Measurements from ENCODE around the gene KCNIP4.

The KCNIP4 gene

GRCh38 chr4:21061902-21062301, 886.7 kb downstream of the KCNIP4 start:
- DNase-seq (ENCODE audit: low spot score), result no peak

DNA sequence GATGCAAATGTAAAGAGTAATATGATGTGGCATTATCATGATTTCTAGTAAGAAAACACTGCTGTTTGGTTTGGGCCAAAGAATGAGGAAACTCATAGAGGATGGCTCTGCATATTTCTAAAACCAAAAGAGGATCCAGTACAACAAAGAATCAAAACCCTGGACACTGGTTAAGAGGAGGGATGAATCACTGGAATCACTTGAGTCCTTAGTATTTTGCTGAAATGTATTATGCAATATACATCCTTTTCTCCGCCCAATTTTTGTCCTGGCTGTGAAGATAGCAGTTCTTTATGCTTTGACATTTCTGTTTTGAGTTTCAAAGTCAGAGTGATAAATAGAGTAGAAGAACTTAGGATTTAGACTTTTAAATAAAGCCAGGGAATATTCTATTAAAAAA, 902.4 kb downstream of the KCNIP4 start:
- DNase-seq (ENCODE audit: low spot score), result peak; percentile 10

DNA sequence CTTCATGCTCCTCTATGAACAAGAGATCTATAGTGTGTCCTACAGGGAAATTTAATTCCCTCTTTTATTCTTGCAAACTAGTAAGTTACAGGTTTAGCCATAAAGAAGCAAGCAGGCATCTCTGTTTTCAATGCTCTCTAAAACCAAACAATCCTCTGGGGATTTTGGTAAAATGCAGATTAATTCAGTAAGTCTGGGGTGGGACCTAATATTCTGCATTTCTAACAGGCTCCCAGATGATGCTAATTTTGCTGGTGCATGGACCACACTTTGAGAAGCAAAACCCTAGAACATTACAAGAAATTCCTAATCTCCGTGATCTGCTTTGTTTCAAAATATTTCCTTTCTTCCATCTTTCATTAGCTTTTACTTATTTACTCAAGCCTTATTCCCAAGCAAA, 903.5 kb downstream of the KCNIP4 start:
- no peak for DNase-seq (ENCODE audit: low spot score)

DNA sequence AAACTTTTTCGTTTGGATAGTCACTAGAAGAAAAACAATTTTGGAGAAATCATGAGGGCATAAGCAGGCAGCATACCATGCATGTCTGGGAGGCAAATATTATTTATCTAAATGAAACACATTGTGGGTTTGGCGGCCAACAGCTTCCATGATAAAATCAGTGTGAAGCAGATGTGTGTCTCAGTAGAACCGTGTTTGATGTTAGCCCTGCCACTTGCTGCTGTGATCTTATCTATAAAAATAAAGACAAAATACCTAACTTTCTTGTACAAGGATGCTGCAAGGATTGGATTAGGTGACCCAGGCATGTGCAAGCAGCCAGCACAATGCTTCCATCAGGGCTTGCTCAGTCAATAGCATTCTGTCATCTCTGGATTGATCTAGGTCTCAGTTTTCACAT, 906.9 kb downstream of the KCNIP4 start:
- DNase-seq (ENCODE audit: low spot score), result no peak

GRCh38 chr4:21034728-21035127, 913.8 kb downstream of the KCNIP4 start:
- DNase-seq (ENCODE audit: low spot score), result no peak

GRCh38 chr4:21032089-21032645, 916.4 kb downstream of the KCNIP4 start:
- no peak for DNase-seq (ENCODE audit: low spot score)

- no peak for DNase-seq (ENCODE audit: low spot score)
These were observed 929.8 kb downstream of the KCNIP4 start for GRCh38 chr4:21018817-21019216.

- DNase-seq (ENCODE audit: low spot score), result no peak
These were observed 935.1 kb downstream of the KCNIP4 start for GRCh38 chr4:21013501-21013900.

DNA sequence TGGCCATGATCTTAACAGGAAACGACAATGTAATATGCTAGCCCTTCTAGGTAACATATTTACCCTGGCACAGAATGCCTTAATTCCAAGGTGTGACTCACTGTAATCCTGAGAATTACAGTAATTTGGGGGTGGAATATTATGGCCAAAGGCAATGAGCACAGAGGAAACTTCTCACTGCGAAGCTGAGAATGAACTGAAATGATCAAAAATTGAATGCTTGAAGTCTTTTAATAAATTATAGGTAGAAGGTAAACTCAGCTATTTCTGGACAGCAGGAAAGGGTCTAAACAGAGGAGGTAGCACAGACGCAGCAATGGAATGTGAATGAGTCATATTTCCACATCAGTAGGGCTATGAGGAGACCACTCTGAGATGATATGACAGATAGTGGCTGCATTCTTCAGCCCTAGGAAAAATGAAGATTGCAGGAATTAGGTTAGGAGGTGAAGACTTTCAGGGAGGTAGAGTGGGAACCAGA, 935.7 kb downstream of the KCNIP4 start:
- peak; percentile 89 for DNase-seq (ENCODE audit: low spot score)

DNA sequence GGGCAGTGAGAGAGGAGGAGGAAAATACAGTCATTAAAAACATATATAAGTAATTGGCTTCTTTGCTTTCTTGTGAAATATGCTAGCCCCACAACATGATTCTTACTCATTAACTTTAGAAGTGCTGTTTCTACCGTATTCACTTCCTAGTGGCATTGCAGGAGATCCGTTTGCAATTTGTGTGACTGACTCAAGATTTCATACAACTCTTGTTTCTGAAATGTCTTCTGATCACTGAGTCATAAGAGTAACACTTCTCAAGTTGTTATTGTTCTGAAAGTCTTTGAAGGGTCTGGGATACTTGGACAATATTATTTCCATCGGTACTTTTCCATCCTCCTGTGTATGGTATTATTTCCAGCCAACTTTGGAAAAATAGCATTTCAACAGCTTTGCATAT, 937.5 kb downstream of the KCNIP4 start:
- peak; percentile 78 for DNase-seq (ENCODE audit: low spot score)

DNA sequence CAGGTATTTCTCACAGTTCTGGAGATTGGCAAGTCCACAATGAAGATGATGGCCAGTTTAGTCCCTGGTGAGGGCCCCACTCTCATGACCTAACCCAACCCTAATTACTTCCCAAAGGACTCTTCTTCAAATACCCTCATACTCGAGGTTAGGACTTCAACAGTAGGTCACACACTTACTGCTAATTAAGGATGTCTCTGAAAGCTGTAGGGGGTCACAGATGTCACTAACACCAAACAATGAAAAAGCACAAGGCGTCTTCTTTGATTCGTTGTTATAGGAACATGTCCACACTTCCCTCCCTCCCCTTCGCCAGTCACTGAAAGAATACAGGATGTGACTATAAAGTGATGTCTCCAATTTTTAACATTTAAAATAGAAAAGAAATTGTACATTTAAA, 938.6 kb downstream of the KCNIP4 start:
- no peak for DNase-seq (ENCODE audit: low spot score)

- DNase-seq (ENCODE audit: low spot score), result no peak
These were observed 942.9 kb downstream of the KCNIP4 start for GRCh38 chr4:21005647-21006046.

DNA sequence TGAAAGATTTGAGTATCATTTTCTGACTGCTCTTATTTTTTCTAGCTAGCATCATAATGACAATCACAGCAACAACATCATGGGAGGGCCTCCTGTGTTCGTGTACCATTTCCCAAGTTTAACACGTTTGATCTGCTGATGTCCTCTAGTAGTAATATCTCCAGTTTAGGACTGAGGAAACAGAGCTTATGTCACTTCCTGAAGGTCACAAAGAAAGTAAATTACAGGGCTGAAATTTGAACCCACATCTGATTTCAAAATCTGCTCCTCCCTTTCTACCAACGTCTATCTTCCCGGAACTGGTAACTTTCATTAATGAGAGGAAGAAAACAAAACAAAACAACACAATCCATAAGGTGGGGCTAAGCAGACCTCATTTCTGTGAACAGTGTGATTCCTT, 945.6 kb downstream of the KCNIP4 start:
- no peak for DNase-seq (ENCODE audit: low spot score)

DNA sequence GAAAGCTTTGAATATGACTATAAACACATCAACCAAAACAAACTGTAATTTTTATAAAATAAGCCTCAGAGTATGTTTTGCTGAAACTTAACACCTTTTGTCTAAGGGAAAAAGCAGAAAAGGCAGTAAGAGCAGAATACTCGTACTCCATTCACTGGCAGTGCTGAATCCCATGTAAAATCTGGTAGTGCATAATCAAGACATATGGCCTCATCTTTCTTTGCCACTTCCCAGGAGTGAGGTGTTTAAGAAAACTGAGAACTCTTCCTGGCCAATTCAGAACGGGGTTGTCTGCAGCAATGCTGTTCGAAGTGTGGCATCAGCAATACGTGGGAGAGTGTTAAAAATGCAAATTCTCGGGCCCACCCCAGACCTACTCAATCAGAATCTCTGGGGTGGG, 946.3 kb downstream of the KCNIP4 start:
- DNase-seq (ENCODE audit: low spot score), result no peak

GRCh38 chr4:21001490-21001889, 947.1 kb downstream of the KCNIP4 start:
- no peak for DNase-seq (ENCODE audit: low spot score)

DNA sequence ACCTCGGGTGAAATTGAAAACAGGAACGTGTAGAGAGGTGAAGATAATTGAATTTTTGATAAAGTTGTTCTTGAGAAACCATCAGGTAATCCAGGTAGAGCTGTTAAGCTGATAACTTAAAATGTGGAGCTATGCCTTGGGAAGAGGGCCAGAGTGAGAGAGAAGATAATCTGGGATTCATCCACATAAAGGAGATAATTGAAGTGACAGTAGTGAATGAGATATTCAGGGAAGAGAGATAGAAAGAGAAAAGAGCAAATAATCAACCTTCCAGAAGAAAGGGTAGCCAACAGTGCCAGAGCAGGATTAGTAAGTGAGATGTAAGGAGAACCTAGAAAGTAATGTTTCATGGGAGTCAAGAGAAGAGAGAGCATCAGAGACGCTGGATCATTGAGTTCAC, 950.7 kb downstream of the KCNIP4 start:
- no peak for DNase-seq (ENCODE audit: low spot score)

GRCh38 chr4:20995610-20996009, 953.0 kb downstream of the KCNIP4 start:
- DNase-seq (ENCODE audit: low spot score), result peak; percentile 55

DNA sequence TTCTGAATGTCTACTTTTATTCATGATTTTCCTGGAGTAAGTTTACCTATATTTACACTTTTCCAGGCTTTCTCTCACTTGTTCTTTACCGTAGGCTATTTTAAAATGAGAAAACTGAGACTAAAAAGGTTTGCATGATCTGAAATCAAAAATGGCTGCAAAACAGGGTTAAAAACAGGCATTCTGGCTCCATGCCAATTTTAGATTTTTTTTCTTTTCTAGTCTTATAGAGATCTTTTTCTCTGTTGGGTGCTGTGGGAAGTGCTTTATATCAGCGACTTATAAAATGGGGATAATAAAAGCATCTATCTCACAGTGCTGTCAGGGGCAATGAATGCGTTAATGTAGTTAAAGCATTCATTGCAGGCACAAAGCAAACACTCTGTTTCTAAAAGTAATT, 953.6 kb downstream of the KCNIP4 start:
- no peak for DNase-seq (ENCODE audit: low spot score)

GRCh38 chr4:20992002-20992401, 956.6 kb downstream of the KCNIP4 start:
- DNase-seq (ENCODE audit: low spot score), result peak; percentile 83

DNA sequence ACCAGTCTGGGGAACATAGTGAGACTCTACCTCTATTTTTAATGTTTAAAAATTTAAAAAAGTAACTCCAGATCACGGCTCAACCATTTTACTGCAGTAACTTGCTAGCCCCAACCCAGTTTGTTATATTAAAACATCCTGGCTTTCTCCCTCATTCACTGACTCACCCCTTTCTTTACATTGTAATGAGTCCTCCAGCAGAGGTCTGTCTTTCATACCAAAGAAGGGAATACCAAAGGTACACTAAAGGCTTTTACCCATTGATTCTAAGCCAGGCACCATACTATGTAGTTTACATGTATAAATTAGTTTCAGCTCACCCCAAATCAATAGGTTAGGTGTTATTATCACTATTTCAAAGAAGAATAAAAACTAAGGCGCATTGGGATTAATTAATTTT, 961.4 kb downstream of the KCNIP4 start:
- DNase-seq (ENCODE audit: low spot score), result no peak

GRCh38 chr4:20984576-20984836, 964.1 kb downstream of the KCNIP4 start:
- DNase-seq (ENCODE audit: low spot score), result no peak

DNA sequence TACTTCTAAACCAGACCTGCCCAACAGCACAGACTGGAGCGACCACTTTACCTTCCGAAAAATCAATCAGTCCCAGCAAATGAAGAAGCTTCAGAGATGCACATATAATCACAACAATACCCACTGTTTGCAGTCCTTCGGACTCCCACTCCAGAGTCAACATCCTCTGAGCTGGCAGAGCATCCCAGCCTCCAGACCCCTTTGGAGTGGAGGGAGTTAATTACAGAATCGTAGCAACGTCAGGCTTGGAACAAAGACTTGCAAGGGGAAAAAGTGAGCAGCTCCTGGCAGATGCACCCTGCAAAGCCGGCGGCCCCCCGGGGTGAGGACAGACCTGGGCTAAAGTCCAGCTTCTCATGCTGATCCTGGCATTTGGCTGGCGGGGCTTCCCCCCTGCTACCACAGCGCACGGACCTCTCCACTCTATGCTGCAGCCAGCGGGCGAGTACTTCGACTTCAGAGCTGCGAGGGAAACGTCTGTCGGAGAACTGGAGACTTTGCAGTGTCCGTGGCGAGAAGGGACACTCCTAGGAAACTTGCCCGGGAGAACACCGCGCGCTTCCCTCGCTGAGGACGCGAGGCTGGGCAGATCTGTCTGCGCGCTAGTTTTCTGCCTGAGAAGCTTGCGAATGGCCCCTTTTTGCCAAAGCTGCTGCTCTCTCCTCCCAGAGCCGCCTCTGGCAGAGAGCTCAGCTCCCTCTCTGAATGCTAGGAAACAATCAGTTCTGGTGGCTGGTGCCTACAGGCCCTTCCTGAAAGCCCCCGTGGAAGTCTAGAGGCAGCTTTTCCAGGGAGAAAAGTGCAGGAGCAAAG, 964.6 kb downstream of the KCNIP4 start:
- DNase-seq (ENCODE audit: low spot score), result peak; percentile 14

- no peak for DNase-seq (ENCODE audit: low spot score)
These were observed 966.0 kb downstream of the KCNIP4 start for GRCh38 chr4:20982544-20982943.

- DNase-seq (ENCODE audit: low spot score), result peak; percentile 8
These were observed 988.3 kb downstream of the KCNIP4 start for GRCh38 chr4:20960291-20960690.

Data from kidney tubule cell (primary cell).